Osteoblast (primary cell): Measurements from ENCODE around the gene ZNF396. TPM values are rescaled to one million over a fixed set of nuclear protein-coding genes. Genes with fewer than 3 reads are reported as not detected.

Source experiments
- DNase-seq: peaks from one replicate; pipeline ENCODE4 v3.0.0; 2011; ENCODE audit warnings: low spot score, mixed read lengths; ENCODE audit not compliant: insufficient read length; ENCODE audit errors: missing footprints
- H2AFZ ChIP-seq: 2 replicates; pipeline ENCODE4 v1.6.0; 2011; ENCODE audit warnings: mild to moderate bottlenecking, low read length
- H3K27ac ChIP-seq: 2 replicates; pipeline ENCODE4 v1.5.1; 2011; ENCODE audit warnings: mild to moderate bottlenecking, low read depth, low read length, moderate library complexity
- H3K27me3 ChIP-seq: 2 replicates; pipeline ENCODE4 v1.6.0; 2012; ENCODE audit warnings: mild to moderate bottlenecking, control low read depth, inconsistent platforms, low read length, moderate library complexity; ENCODE audit not compliant: insufficient read depth
- H3K36me3 ChIP-seq: 2 replicates; pipeline ENCODE4 v1.5.1; 2011; ENCODE audit warnings: mild to moderate bottlenecking, low read length, control low read depth, moderate library complexity; ENCODE audit not compliant: insufficient read depth
- H3K4me1 ChIP-seq: 2 replicates; pipeline ENCODE4 v1.5.1; 2011; ENCODE audit warnings: mild to moderate bottlenecking, low read length, control low read depth, moderate library complexity; ENCODE audit not compliant: insufficient read depth
- H3K4me2 ChIP-seq: 2 replicates; pipeline ENCODE4 v1.6.0; 2011; ENCODE audit warnings: mild to moderate bottlenecking, low read length; ENCODE audit not compliant: insufficient read depth
- H3K4me3 ChIP-seq: fragments of 200-600 bp; sonication (generic); 3 replicates; pipeline ENCODE4 v1.5.1; 2012; ENCODE audit warnings: mild to moderate bottlenecking, low read length, inconsistent platforms; ENCODE audit not compliant: insufficient read depth
- H3K79me2 ChIP-seq: 2 replicates; pipeline ENCODE4 v1.6.0; 2012; ENCODE audit warnings: mild to moderate bottlenecking, low read length, control low read depth, inconsistent platforms; ENCODE audit not compliant: insufficient read depth
- H3K9me3 ChIP-seq: 2 replicates; pipeline ENCODE4 v1.5.1; 2011; ENCODE audit warnings: low read depth, low read length, control low read depth
- H4K20me1 ChIP-seq: 2 replicates; pipeline ENCODE4 v1.6.0; 2012; ENCODE audit warnings: mild to moderate bottlenecking, low read length, control low read depth; ENCODE audit not compliant: insufficient read depth
- total RNA-seq: library from RNA; depleted of rRNA; stranded (reverse); fragments of >200 nt; gene quantifications from 2 replicates; pipeline ENCODE4 v1.2.3, GENCODE V29; 2012
- TF ChIP-seq, protein P1 (sequence below): IDR thresholded peaks from 2 replicates; pipeline ENCODE4 v1.5.1; 2011; ENCODE audit warnings: mild to moderate bottlenecking, low read depth, low read length, moderate library complexity; ENCODE audit errors: extremely low read depth

ZNF396 gene
- total RNA-seq, 1 donor: 3.3 TPM

DNA sequence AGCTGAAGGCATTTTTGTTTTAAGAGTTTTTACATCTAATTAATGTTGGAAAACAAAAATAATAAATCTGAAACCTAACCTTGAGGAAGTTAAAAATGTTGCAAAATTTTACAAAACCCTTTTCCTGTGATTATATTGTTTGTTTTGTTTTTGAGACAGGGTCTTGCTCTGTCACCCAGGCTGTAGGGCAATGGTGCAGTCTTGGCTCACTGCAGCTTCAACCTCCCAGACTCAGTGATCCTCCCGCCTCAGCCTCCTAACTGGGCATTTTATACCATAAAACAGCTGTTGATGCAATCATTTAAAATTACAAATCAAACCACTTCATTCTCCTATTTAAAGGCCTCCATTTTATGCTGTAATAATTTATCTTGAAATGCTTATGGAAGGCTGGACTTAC, 31.2 kb downstream of the ZNF396 start:
- Histone ChIP-seq H3K4me2 (peak overlapping the region; percentile 97), H3K79me2 (peaks cover 38% of the 10 kb centered on the region), H4K20me1 (peaks cover 30% of the 10 kb centered on the region), H3K4me3 (no peak overlapping the region), H3K9me3 (no peaks in the 10 kb centered on the region), H3K36me3 (no peaks in the 10 kb centered on the region), H2AFZ (peak overlapping the region; percentile 64), H3K27ac (no peak overlapping the region), H3K27me3 (no peaks in the 10 kb centered on the region), H3K4me1 (peaks cover 18% of the 10 kb centered on the region)
- no peak for DNase-seq
- TF ChIP-seq, protein P1, sequence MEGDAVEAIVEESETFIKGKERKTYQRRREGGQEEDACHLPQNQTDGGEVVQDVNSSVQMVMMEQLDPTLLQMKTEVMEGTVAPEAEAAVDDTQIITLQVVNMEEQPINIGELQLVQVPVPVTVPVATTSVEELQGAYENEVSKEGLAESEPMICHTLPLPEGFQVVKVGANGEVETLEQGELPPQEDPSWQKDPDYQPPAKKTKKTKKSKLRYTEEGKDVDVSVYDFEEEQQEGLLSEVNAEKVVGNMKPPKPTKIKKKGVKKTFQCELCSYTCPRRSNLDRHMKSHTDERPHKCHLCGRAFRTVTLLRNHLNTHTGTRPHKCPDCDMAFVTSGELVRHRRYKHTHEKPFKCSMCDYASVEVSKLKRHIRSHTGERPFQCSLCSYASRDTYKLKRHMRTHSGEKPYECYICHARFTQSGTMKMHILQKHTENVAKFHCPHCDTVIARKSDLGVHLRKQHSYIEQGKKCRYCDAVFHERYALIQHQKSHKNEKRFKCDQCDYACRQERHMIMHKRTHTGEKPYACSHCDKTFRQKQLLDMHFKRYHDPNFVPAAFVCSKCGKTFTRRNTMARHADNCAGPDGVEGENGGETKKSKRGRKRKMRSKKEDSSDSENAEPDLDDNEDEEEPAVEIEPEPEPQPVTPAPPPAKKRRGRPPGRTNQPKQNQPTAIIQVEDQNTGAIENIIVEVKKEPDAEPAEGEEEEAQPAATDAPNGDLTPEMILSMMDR: no peak

DNA sequence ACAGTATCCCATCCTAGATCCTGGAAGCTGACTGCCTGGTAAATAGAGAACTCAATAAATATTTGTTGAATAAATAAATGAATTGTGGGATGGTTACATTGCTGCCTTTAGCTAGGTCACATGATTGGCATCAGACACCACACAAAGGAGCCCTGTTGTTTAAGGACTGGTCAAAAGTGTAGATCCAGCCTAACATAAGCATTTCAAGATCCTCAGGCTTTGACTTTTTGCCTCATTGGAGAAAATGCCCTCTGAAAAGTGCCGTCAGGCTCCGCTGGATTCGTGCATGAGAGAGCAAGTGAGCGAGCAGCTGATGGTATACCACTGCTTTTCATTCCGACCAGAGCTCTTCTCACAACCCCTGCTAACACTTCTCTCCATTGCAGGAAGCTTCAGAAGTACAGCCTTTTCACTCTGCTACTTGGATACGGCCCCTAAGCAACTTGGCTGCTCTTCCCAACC, 31.6 kb downstream of the ZNF396 start:
- H3K4me1 ChIP-seq: peaks cover 18% of the 10 kb centered on the region
- DNase-seq: no peak
- peak overlapping the region; percentile 64 for H2AFZ ChIP-seq
- peaks cover 35% of the 10 kb centered on the region for H4K20me1 ChIP-seq
- TF ChIP-seq, protein P1: no peak
- H3K36me3 ChIP-seq: peaks cover 2% of the 10 kb centered on the region
- peak overlapping the region; percentile 96 for H3K27ac ChIP-seq
- no peaks in the 10 kb centered on the region for H3K9me3 ChIP-seq
- H3K27me3 ChIP-seq: no peaks in the 10 kb centered on the region
- peaks cover 42% of the 10 kb centered on the region for H3K79me2 ChIP-seq
- peak overlapping the region; percentile 97 for H3K4me2 ChIP-seq
- H3K4me3 ChIP-seq: peak overlapping the region; percentile 24

DNA sequence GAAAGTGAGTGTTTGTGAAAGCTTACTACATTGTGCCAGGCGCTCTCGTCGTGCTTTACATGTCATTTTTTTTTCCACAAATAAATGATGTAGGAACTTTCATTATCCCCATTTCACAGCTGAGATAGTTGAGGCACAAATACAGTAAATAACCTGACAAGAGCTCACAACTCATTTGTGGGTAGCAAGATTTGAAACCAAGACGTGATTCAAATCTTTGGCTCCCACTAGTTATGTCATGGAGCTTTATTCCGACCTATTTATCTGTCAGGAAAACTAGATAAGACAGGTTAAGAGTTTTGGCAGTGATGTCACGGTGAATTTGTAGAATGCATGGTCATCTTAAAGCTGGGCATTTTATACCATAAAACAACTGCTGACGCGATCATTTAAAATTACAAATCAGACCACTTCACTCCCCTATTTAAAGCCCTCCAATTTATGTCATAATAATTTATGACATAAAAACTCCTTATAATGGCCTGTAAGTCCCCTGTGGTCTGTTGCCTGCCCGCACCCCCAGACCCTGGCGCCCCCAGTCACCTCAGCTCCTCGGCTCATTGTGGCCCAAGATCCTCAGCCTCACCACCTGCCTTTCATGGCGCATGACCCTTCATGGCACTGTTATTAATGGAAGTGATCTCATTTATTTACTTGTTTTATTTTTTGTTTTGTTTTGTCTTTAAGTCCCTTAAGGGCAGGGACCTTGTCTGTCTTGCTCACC, 32.2 kb downstream of the ZNF396 start:
- TF ChIP-seq, protein P1: no peak
- DNase-seq: no peak
- no peaks in the 10 kb centered on the region for H3K27me3 ChIP-seq
- peaks cover 40% of the 10 kb centered on the region for H4K20me1 ChIP-seq
- peaks cover 18% of the 10 kb centered on the region for H3K4me1 ChIP-seq
- no peaks in the 10 kb centered on the region for H3K9me3 ChIP-seq
- peak overlapping the region; percentile 86 for H2AFZ ChIP-seq
- H3K79me2 ChIP-seq: peaks cover 48% of the 10 kb centered on the region
- peaks cover 8% of the 10 kb centered on the region for H3K36me3 ChIP-seq
- peak overlapping the region; percentile 96 for H3K27ac ChIP-seq
- peak overlapping the region; percentile 97 for H3K4me2 ChIP-seq
- H3K4me3 ChIP-seq: peak overlapping the region; percentile 90

DNA sequence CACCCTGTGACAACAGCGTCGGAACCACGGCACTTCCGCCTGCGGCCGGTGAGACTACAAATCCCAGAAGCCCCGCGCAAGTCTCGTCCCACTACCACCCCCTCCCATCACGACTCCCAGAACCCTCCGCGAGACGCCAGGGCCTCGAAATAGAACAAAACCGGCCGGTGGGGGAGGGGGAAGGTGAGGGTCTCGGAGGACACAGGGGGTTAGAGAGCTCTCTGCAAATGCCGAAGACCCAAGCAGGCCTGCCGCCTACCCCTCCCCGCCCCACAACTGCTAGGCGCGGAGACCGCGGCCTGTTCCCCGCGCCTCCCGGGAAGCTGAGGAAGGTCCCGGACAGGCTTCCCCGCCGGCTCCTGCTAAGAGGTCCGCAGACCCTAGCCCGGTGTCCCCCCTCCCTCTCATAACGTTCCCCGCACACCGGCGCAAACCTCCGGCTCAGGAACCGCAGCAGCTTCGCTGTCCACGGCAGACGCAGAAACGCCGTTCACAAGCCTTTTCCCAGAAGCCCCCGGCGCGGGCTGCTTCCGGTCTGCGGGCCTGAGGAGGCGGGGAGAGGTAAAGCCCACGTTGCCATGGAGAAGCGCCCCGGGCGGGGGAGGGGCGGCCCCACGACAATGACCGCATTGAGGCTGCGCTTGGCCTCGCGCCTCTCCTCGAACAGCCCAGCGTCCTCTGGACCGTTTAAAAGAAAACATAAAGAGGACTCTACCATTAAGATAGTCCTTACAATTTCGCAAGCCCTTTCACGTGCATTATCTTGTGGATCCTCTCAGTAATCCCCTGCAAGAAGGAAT, 33.0 kb downstream of the ZNF396 start, which contains the start of gene ZNF24:
Gene ZNF24 (minus strand): TSS at position 485 of the 800 bp plus-strand sequence. CDS start 3,770 bp downstream, outside the sequence.
- DNase-seq: peak; percentile 95
- Histone ChIP-seq H3K4me3 (peak within 1 kb of the TSS; percentile 90), H3K27me3 (no peaks in the 10 kb centered on the region)

More for the DNA sequence above, 33.0 kb downstream of the ZNF396 start, which contains the start of gene ZNF24:
- Histone ChIP-seq H3K9me3 (no peaks in the 10 kb centered on the region), H4K20me1 (peaks cover 44% of the 10 kb centered on the region), H3K36me3 (peaks cover 16% of the 10 kb centered on the region), H3K79me2 (peaks cover 55% of the 10 kb centered on the region), H3K4me1 (peaks cover 18% of the 10 kb centered on the region), H3K27ac (peak within 1 kb of the TSS; percentile 96), H3K4me2 (peak within 1 kb of the TSS; percentile 97), H2AFZ (peak within 1 kb of the TSS; percentile 86)
- TF ChIP-seq, protein P1: no peak
